MM.1S (cell line): ENCODE data around the gene CUL3.
"Not testable (repeated sequence)": the region's sequence is repeated elsewhere in the genome, so short reads cannot be mapped to it uniquely, and the experiment has no call there.

Experiments used
- DNase-seq: peaks from one replicate; pipeline ENCODE4 v3.0.0-alpha.2; 2015
- H2AFZ ChIP-seq: fragments of 300-600 bp; sonication (generic); 2 replicates; pipeline ENCODE4 v1.6.0; 2016; ENCODE audit warnings: antibody characterized with exemption, low read length
- H3F3A ChIP-seq: fragments of 300-600 bp; sonication (generic); 2 replicates; pipeline ENCODE4 v1.6.1; 2016; ENCODE audit warnings: mild to moderate bottlenecking, antibody characterized with exemption, low read length, moderate library complexity, mixed read lengths; ENCODE audit not compliant: insufficient read depth
- H3K27ac ChIP-seq: fragments of 300-600 bp; sonication (generic); 2 replicates; pipeline ENCODE4 v1.5.1; 2016; ENCODE audit warnings: mild to moderate bottlenecking, low read length
- H3K27me3 ChIP-seq: fragments of 300-600 bp; sonication (generic); replicated peaks from 2 replicates; pipeline ENCODE4 v1.6.0; 2016; ENCODE audit warnings: low read length; ENCODE audit not compliant: insufficient read depth
- H3K36me3 ChIP-seq: fragments of 300-600 bp; sonication (generic); replicated peaks from 2 replicates; pipeline ENCODE4 v1.6.1; 2016; ENCODE audit warnings: mild to moderate bottlenecking, low read length, mixed read lengths; ENCODE audit not compliant: insufficient read depth
- H3K4me1 ChIP-seq: fragments of 300-600 bp; sonication (generic); 2 replicates; pipeline ENCODE4 v1.6.1; 2016; ENCODE audit warnings: low read length, mixed read lengths
- H3K4me2 ChIP-seq: fragments of 300-600 bp; sonication (generic); 2 replicates; pipeline ENCODE4 v1.6.0; 2016; ENCODE audit warnings: low read depth, low read length
- H3K4me3 ChIP-seq: fragments of 300-600 bp; sonication (generic); 2 replicates; pipeline ENCODE4 v1.5.1; 2016; ENCODE audit warnings: low read length, mixed read lengths
- H3K79me2 ChIP-seq: fragments of 300-600 bp; sonication (generic); 2 replicates; pipeline ENCODE4 v1.6.1; 2016; ENCODE audit warnings: mixed run types, low read length, mixed read lengths
- H3K9ac ChIP-seq: fragments of 300-600 bp; sonication (generic); 2 replicates; pipeline ENCODE4 v1.6.1; 2016; ENCODE audit warnings: low read length, mixed read lengths
- H3K9me2 ChIP-seq: fragments of 300-600 bp; sonication (generic); replicated peaks from 2 replicates; pipeline ENCODE4 v1.6.1; 2016; ENCODE audit warnings: mild to moderate bottlenecking, low read length, mixed read lengths; ENCODE audit not compliant: insufficient read depth
- H3K9me3 ChIP-seq: fragments of 300-600 bp; sonication (generic); replicated peaks from 2 replicates; pipeline ENCODE4 v1.6.1; 2016; ENCODE audit warnings: mild to moderate bottlenecking, low read length, mixed read lengths; ENCODE audit not compliant: insufficient read depth
- H4K20me1 ChIP-seq: fragments of 300-600 bp; sonication (generic); 2 replicates; pipeline ENCODE4 v1.6.1; 2016; ENCODE audit warnings: mild to moderate bottlenecking, low read length, moderate library complexity, mixed read lengths; ENCODE audit not compliant: insufficient read depth
- EZH2 ChIP-seq: fragments of 300-600 bp; sonication (generic); optimal IDR thresholded peaks from 2 replicates; pipeline ENCODE3; 2017; ENCODE audit warnings: low read depth, mild to moderate bottlenecking, antibody characterized with exemption, low read length, mixed read lengths
- EZH2phosphoT487 ChIP-seq: fragments of 300-600 bp; sonication (generic); IDR thresholded peaks from 2 replicates; pipeline ENCODE4 v1.6.1; 2018; ENCODE audit warnings: antibody characterized with exemption, low read length
- TF ChIP-seq, protein P1 (sequence below): fragments of 300-600 bp; sonication (generic); IDR thresholded peaks from 2 replicates; pipeline ENCODE4 v1.5.1; 2016; ENCODE audit warnings: antibody characterized with exemption, low read length, mixed read lengths

CUL3 gene

DNA sequence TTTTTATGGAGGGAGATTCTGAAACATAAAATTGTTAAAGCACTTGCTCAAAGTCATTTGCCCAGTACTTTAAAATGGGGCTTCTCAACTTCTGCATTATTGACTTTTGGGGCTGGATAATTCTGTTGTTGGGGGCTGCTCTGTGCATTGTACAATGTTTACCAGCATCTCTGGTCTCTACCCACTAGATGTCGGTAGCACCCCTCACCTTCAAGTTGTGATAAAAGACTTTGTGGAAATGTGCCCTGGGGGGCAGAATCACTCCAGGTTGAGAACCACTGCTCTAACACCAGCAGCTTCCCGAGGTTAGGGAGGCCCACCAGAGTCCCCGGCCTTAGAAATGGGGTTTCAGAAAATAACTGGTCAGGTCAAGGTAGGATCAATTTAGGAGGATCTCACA lies 26.8 kb upstream of the CUL3 start:
- H3K27ac ChIP-seq: no peak overlapping the region
- H4K20me1 ChIP-seq: no peaks in the 10 kb centered on the region
- no peak for DNase-seq
- no peak overlapping the region for H3K4me3 ChIP-seq
- H3K9ac ChIP-seq: no peak overlapping the region
- no peak for TF ChIP-seq EZH2phosphoT487
- TF ChIP-seq EZH2: no peak
- TF ChIP-seq, protein P1, sequence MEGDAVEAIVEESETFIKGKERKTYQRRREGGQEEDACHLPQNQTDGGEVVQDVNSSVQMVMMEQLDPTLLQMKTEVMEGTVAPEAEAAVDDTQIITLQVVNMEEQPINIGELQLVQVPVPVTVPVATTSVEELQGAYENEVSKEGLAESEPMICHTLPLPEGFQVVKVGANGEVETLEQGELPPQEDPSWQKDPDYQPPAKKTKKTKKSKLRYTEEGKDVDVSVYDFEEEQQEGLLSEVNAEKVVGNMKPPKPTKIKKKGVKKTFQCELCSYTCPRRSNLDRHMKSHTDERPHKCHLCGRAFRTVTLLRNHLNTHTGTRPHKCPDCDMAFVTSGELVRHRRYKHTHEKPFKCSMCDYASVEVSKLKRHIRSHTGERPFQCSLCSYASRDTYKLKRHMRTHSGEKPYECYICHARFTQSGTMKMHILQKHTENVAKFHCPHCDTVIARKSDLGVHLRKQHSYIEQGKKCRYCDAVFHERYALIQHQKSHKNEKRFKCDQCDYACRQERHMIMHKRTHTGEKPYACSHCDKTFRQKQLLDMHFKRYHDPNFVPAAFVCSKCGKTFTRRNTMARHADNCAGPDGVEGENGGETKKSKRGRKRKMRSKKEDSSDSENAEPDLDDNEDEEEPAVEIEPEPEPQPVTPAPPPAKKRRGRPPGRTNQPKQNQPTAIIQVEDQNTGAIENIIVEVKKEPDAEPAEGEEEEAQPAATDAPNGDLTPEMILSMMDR: no peak
- H3K9me3 ChIP-seq: no peaks in the 10 kb centered on the region
- no peak overlapping the region for H2AFZ ChIP-seq
- no peaks in the 10 kb centered on the region for H3F3A ChIP-seq
- no peaks in the 10 kb centered on the region for H3K4me1 ChIP-seq
- H3K9me2 ChIP-seq: no peaks in the 10 kb centered on the region
- H3K36me3 ChIP-seq: no peaks in the 10 kb centered on the region
- no peaks in the 10 kb centered on the region for H3K27me3 ChIP-seq
- no peak overlapping the region for H3K4me2 ChIP-seq
- no peaks in the 10 kb centered on the region for H3K79me2 ChIP-seq

DNA sequence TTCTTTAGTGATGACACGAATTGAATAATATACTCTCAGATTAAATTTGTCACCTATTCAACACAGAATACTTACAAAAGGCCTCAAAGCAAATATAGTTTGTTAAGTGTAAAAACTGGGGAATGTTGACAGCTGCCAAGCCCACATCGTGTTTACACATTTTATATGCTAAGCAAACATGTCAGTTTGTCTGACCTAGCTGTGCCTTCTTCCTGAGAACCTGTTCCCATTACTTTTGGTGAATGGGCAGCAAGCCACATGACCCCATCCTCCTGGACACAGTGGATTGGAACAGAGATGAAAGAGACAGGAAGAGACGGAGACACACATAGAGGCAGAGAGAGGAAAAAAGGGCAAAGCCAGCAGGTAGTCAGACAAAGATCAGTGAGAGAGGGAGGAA lies 22.9 kb upstream of the CUL3 start:
- H3K9ac ChIP-seq: no peak overlapping the region

DNA sequence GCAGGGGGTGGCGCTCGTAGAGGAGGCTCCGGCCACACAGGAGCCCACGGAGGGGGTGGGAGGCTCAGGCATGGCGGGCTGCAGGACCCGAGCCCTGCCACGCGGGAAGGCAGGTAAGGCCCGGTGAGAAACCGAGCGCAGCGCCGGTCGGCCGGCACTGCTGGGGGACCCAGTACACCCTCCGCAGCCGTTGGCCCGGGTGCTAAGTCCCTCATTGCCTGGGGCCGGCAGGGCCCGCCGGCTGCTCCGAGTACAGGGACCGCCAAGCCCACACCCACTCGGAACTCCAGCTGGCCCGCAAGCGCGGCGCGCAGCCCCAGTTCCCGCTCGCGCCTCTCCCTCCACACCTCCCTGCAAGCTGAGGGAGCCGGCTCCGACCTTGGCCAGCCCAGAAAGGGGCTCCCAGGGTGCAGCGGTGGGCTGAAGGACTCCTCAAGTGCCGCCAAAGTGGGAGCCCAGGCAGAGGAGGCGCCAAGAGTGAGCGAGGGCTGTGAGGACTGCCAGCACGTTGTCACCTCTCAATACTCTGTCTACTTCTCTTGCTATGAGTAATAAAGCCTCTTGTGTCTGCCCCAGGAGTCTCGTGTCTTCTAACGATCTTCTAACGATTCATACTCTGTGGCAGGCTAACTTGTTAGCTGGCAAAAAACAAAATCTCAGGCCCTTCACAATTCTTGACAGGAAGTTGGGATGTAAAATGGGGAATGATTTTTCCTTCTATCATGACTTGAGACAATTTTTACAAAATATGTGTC lies 18.8 kb upstream of the CUL3 start:
- not testable (repeated sequence) for H3K4me1 ChIP-seq, H3K4me3 ChIP-seq, H3K79me2 ChIP-seq, H3K36me3 ChIP-seq, DNase-seq, H3K9me2 ChIP-seq, H3K27me3 ChIP-seq, H3K27ac ChIP-seq, H3K9me3 ChIP-seq, H2AFZ ChIP-seq, H3F3A ChIP-seq, H3K4me2 ChIP-seq, H3K9ac ChIP-seq, H4K20me1 ChIP-seq

More for the DNA sequence above, 22.9 kb upstream of the CUL3 start:
- Histone ChIP-seq H3K4me2 (no peak overlapping the region), H3F3A (no peaks in the 10 kb centered on the region), H3K9me2 (no peaks in the 10 kb centered on the region), H3K27ac (no peak overlapping the region), H3K4me1 (no peaks in the 10 kb centered on the region), H3K4me3 (no peak overlapping the region), H2AFZ (no peak overlapping the region), H4K20me1 (no peaks in the 10 kb centered on the region), H3K27me3 (no peaks in the 10 kb centered on the region), H3K9me3 (no peaks in the 10 kb centered on the region), H3K79me2 (no peaks in the 10 kb centered on the region), H3K36me3 (no peaks in the 10 kb centered on the region)
- no peak for TF ChIP-seq EZH2
- DNase-seq: no peak

GRCh38 chr2:224602778-224603375 lies 17.7 kb upstream of the CUL3 start:
- H3K4me1 ChIP-seq, H3K4me3 ChIP-seq, H3K79me2 ChIP-seq, H3K27ac ChIP-seq, H3K9ac ChIP-seq, H3F3A ChIP-seq, H3K36me3 ChIP-seq, H3K4me2 ChIP-seq, H3K9me3 ChIP-seq, H3K9me2 ChIP-seq, H4K20me1 ChIP-seq, DNase-seq, H2AFZ ChIP-seq, H3K27me3 ChIP-seq: not testable (repeated sequence)

GRCh38 chr2:224601923-224602322 lies 16.8 kb upstream of the CUL3 start:
- Histone ChIP-seq H3K36me3 (no peaks in the 10 kb centered on the region), H3K4me3 (no peak overlapping the region), H3K4me2 (no peak overlapping the region), H3K79me2 (no peaks in the 10 kb centered on the region), H3K27ac (no peak overlapping the region), H3K9ac (no peak overlapping the region), H3K9me2 (no peaks in the 10 kb centered on the region), H4K20me1 (no peaks in the 10 kb centered on the region), H3K9me3 (no peaks in the 10 kb centered on the region), H3K27me3 (no peaks in the 10 kb centered on the region), H2AFZ (no peak overlapping the region), H3F3A (no peaks in the 10 kb centered on the region), H3K4me1 (no peaks in the 10 kb centered on the region)
- TF ChIP-seq EZH2phosphoT487 (no peak), EZH2 (no peak)
- TF ChIP-seq, protein P1: no peak
- DNase-seq: no peak
